Camera-type eye (tissue), 1 donor: ENCODE measurements around the gene DCXR. TPM values are rescaled to one million over a fixed set of nuclear protein-coding genes. Genes with fewer than 3 reads are reported as not detected.

Experiments
- total RNA-seq: library from RNA; depleted of rRNA; stranded (reverse); fragments of >200 nt; gene quantifications from one replicate; pipeline ENCODE4 v1.2.3, GENCODE V29; 2014

DCXR gene
- total RNA-seq: 39.0 TPM

GRCh38 chr17:82037092-82037888 lies at the start of gene DCXR:
DCXR (minus strand) TSS chr17:82037697; CDS start chr17:82037682, 15 bp downstream.

GRCh38 chr17:82065638-82066303 lies 28.3 kb upstream of the DCXR start, which contains the start of gene DUS1L:
DUS1L (minus strand) TSS chr17:82065804; CDS start chr17:82065059, 745 bp downstream.

GRCh38 chr17:82051776-82052637 lies 14.5 kb upstream of the DCXR start, which contains the start of the genes GPS1 and RFNG:
GPS1 (plus strand) TSS chr17:82051898; CDS start chr17:82051932, 34 bp downstream.
RFNG (minus strand) TSS chr17:82051811; CDS start chr17:82051766, 45 bp downstream.

GRCh38 chr17:82031303-82031884 lies 6.1 kb downstream of the DCXR start, which contains the start of gene RAC3:
RAC3 (plus strand) TSS chr17:82031678; CDS start chr17:82031762, 84 bp downstream.

GRCh38 chr17:82022981-82023446 lies 14.5 kb downstream of the DCXR start, which contains the start of gene LRRC45:
LRRC45 (plus strand) TSS chr17:82023305; CDS start chr17:82023644, 339 bp downstream.

GRCh38 chr17:82022310-82022980 lies 15.1 kb downstream of the DCXR start, which contains the start of gene CENPX:
CENPX (minus strand) TSS chr17:82022878; CDS start chr17:82022861, 17 bp downstream.

Other genes with a start within 250 kb of the DCXR start
- gene GCGR, start 233.5 kb downstream of the DCXR start, total RNA-seq: 0.27 TPM
- gene MCRIP1, start 204.4 kb downstream of the DCXR start, total RNA-seq: 76.1 TPM
- not detected for gene PPP1R27, start 202.6 kb downstream of the DCXR start, total RNA-seq
- gene P4HB, start 177.2 kb downstream of the DCXR start, total RNA-seq: 232 TPM
- 54.5 TPM for gene ARHGDIA, start 166.4 kb downstream of the DCXR start, total RNA-seq
- gene ALYREF, start 146.1 kb downstream of the DCXR start, total RNA-seq: 77.1 TPM
- 86.6 TPM for gene ANAPC11, start 146.0 kb downstream of the DCXR start, total RNA-seq
- gene NPB, start 135.5 kb downstream of the DCXR start, total RNA-seq: 4.9 TPM
- gene PCYT2, start 126.3 kb downstream of the DCXR start, total RNA-seq: 16.2 TPM
- 13.4 TPM for gene SIRT7, start 119.5 kb downstream of the DCXR start, total RNA-seq
- gene MAFG, start 110.0 kb downstream of the DCXR start, total RNA-seq: 17.0 TPM
- 54.3 TPM for gene PYCR1, start 100.4 kb downstream of the DCXR start, total RNA-seq
- 3.1 TPM for gene MYADML2, start 90.5 kb downstream of the DCXR start, total RNA-seq
- 2.0 TPM for gene NOTUM, start 76.5 kb downstream of the DCXR start, total RNA-seq
- gene ASPSCR1, start 60.1 kb downstream of the DCXR start, total RNA-seq: 29.6 TPM
- gene CENPX, start 14.8 kb downstream of the DCXR start, total RNA-seq: 20.3 TPM
- 15.0 TPM for gene LRRC45, start 14.4 kb downstream of the DCXR start, total RNA-seq
- 17.8 TPM for gene RAC3, start 6.0 kb downstream of the DCXR start, total RNA-seq
- gene RFNG, start 14.1 kb upstream of the DCXR start, total RNA-seq: 43.2 TPM
- 120 TPM for gene GPS1, start 14.2 kb upstream of the DCXR start, total RNA-seq
- gene DUS1L, start 28.1 kb upstream of the DCXR start, total RNA-seq: 60.2 TPM
- 61.6 TPM for gene FASN, start 60.5 kb upstream of the DCXR start, total RNA-seq
- gene CCDC57, start 175.1 kb upstream of the DCXR start, total RNA-seq: 50.9 TPM
- 29.2 TPM for gene SLC16A3, start 191.3 kb upstream of the DCXR start, total RNA-seq
- gene CSNK1D, start 236.0 kb upstream of the DCXR start, total RNA-seq: 82.4 TPM